SK-N-SH treated with all-trans-retinoic acid at 6 μM for 48 hours (cell line): ENCODE measurements around the gene ALS2.

Experiments
- ATAC-seq: fragments of 200-7000 bp; cut with Tn5 transposase; 3 replicates; pipeline ENCODE4 v1.9.1; 2020; ENCODE audit warnings: mild to moderate bottlenecking, moderate library complexity
- ARNTL ChIP-seq: fragments of 450-650 bp; formaldehyde crosslinking; IDR thresholded peaks from 2 replicates; pipeline ENCODE4 v1.5.0; 2020; ENCODE audit warnings: low read depth, mild to moderate bottlenecking, moderate library complexity, borderline replicate concordance
- BACH2 ChIP-seq: fragments of 250-450 bp; sonication (Bioruptor Pico); IDR thresholded peaks from 2 replicates; pipeline ENCODE4 v1.9.0; 2021; ENCODE audit warnings: mild to moderate bottlenecking, borderline replicate concordance
- CREB5 ChIP-seq: fragments of 250-450 bp; sonication (Bioruptor Pico); IDR thresholded peaks from 2 replicates; pipeline ENCODE4 v1.5.1; 2020; ENCODE audit warnings: low read depth, mild to moderate bottlenecking, moderate library complexity
- CSDC2 ChIP-seq: fragments of 250-450 bp; sonication (Bioruptor Pico); IDR thresholded peaks from 2 replicates; pipeline ENCODE4 v1.5.0; 2020; ENCODE audit warnings: mild to moderate bottlenecking, moderate library complexity
- CSRNP3 ChIP-seq: fragments of 250-450 bp; sonication (Bioruptor Pico); IDR thresholded peaks from 2 replicates; pipeline ENCODE4 v1.5.1; 2021; ENCODE audit warnings: mild to moderate bottlenecking, moderate library complexity
- ESRRG ChIP-seq: fragments of 250-450 bp; sonication (Bioruptor Pico); IDR thresholded peaks from 2 replicates; pipeline ENCODE4 v1.6.1; 2021; ENCODE audit warnings: mild to moderate bottlenecking
- GLIS3 ChIP-seq: fragments of 250-450 bp; sonication (Bioruptor Pico); IDR thresholded peaks from 2 replicates; pipeline ENCODE4 v1.5.0; 2020; ENCODE audit warnings: mild to moderate bottlenecking, moderate library complexity
- ISL1 ChIP-seq: fragments of 250-450 bp; sonication (Bioruptor Pico); IDR thresholded peaks from 2 replicates; pipeline ENCODE4 v2.1.2; 2022; ENCODE audit warnings: mild to moderate bottlenecking, moderate library complexity
- OSR1 ChIP-seq: fragments of 250-450 bp; sonication (Bioruptor Pico); IDR thresholded peaks from 2 replicates; pipeline ENCODE4 v1.8.0; 2022; ENCODE audit warnings: moderate library complexity, mild to moderate bottlenecking, inconsistent platforms
- POU6F1 ChIP-seq: fragments of 250-450 bp; sonication (Bioruptor Pico); IDR thresholded peaks from 2 replicates; pipeline ENCODE4 v1.8.0; 2021; ENCODE audit warnings: low read depth, mild to moderate bottlenecking, moderate library complexity, borderline replicate concordance
- PPARA ChIP-seq: fragments of 250-450 bp; sonication (Bioruptor Pico); IDR thresholded peaks from 2 replicates; pipeline ENCODE4 v1.5.0; 2020; ENCODE audit warnings: mild to moderate bottlenecking, borderline replicate concordance
- RARB ChIP-seq: fragments of 250-450 bp; sonication (Bioruptor Pico); IDR thresholded peaks from 2 replicates; pipeline ENCODE4 v1.8.0; 2021; ENCODE audit warnings: mild to moderate bottlenecking, moderate library complexity
- SNAI2 ChIP-seq: fragments of 250-450 bp; sonication (Bioruptor Pico); IDR thresholded peaks from 2 replicates; pipeline ENCODE4 v1.5.0; 2020; ENCODE audit warnings: mild to moderate bottlenecking, moderate library complexity
- TCF4 ChIP-seq: fragments of 250-450 bp; sonication (Bioruptor Pico); IDR thresholded peaks from 2 replicates; pipeline ENCODE4 v1.8.0; 2021; ENCODE audit warnings: mild to moderate bottlenecking, moderate library complexity, borderline replicate concordance
- TOX ChIP-seq: fragments of 250-450 bp; sonication (Bioruptor Pico); IDR thresholded peaks from 2 replicates; pipeline ENCODE4 v1.8.0; 2021; ENCODE audit warnings: mild to moderate bottlenecking, moderate library complexity, borderline replicate concordance
- TSHZ2 ChIP-seq: fragments of 250-450 bp; sonication (Bioruptor Pico); IDR thresholded peaks from 2 replicates; pipeline ENCODE4 v1.5.0; 2020; ENCODE audit warnings: mild to moderate bottlenecking, moderate library complexity
- ZC3H10 ChIP-seq: fragments of 250-450 bp; sonication (Bioruptor Pico); IDR thresholded peaks from 2 replicates; pipeline ENCODE4 v1.5.1; 2021; ENCODE audit warnings: mild to moderate bottlenecking, moderate library complexity
- ZFP3 ChIP-seq: fragments of 250-450 bp; sonication (Bioruptor Pico); IDR thresholded peaks from 2 replicates; pipeline ENCODE4 v1.5.0; 2020; ENCODE audit warnings: mild to moderate bottlenecking, moderate library complexity
- ZFP30 ChIP-seq: fragments of 450-650 bp; formaldehyde crosslinking; IDR thresholded peaks from 2 replicates; pipeline ENCODE4 v1.5.0; 2022; ENCODE audit warnings: mild to moderate bottlenecking, moderate library complexity
- ZNF565 ChIP-seq: fragments of 450-650 bp; formaldehyde crosslinking; conservative IDR thresholded peaks from 2 replicates; pipeline ENCODE4 v1.5.0; 2020; ENCODE audit warnings: low read depth, mild to moderate bottlenecking, moderate library complexity
- ZNF70 ChIP-seq: fragments of 450-650 bp; formaldehyde crosslinking; IDR thresholded peaks from 2 replicates; pipeline ENCODE4 v1.5.0; 2020; ENCODE audit warnings: mild to moderate bottlenecking, moderate library complexity
- ZNF8 ChIP-seq: fragments of 450-650 bp; formaldehyde crosslinking; IDR thresholded peaks from 2 replicates; pipeline ENCODE4 v1.5.0; 2020; ENCODE audit warnings: mild to moderate bottlenecking, moderate library complexity

ALS2 gene

GRCh38 chr2:201746551-201746950, 34.2 kb downstream of the ALS2 start (continued):
- TF ChIP-seq ZFP3 (CRISPR knock-in tag), result no peak
- TF ChIP-seq PPARA (CRISPR knock-in tag), result no peak
- no peak for TF ChIP-seq OSR1 (CRISPR knock-in tag)
- TF ChIP-seq, all 23 proteins: peak for 0

GRCh38 chr2:201735486-201735885, 45.2 kb downstream of the ALS2 start:
- TF ChIP-seq GLIS3 (CRISPR knock-in tag) (no peak), SNAI2 (CRISPR knock-in tag) (no peak), ZC3H10 (CRISPR knock-in tag) (no peak), OSR1 (CRISPR knock-in tag) (no peak), ARNTL (CRISPR knock-in tag) (no peak), BACH2 (CRISPR knock-in tag) (no peak), CREB5 (no peak), ZNF8 (CRISPR knock-in tag) (no peak), RARB (CRISPR knock-in tag) (no peak), ESRRG (no peak), ZFP30 (CRISPR knock-in tag) (no peak), TOX (CRISPR knock-in tag) (no peak), TSHZ2 (CRISPR knock-in tag) (no peak), POU6F1 (CRISPR knock-in tag) (no peak), ZNF565 (CRISPR knock-in tag) (no peak)
- no peak for ATAC-seq

- ATAC-seq, result no peak
- TF ChIP-seq ZNF565 (CRISPR knock-in tag) (no peak), SNAI2 (CRISPR knock-in tag) (no peak), PPARA (CRISPR knock-in tag) (no peak), TCF4 (no peak)
Measured at GRCh38 chr2:201734111-201734510, 46.6 kb downstream of the ALS2 start.

GRCh38 chr2:201733544-201733943, 47.2 kb downstream of the ALS2 start:
- no peak for ATAC-seq
- no peak for TF ChIP-seq ZNF8 (CRISPR knock-in tag)
- no peak for TF ChIP-seq CSDC2 (CRISPR knock-in tag)
- TF ChIP-seq ZNF70, result no peak
- TF ChIP-seq ESRRG, result no peak
- no peak for TF ChIP-seq CSRNP3
- TF ChIP-seq GLIS3 (CRISPR knock-in tag), result no peak
- TF ChIP-seq POU6F1 (CRISPR knock-in tag), result no peak
- no peak for TF ChIP-seq TSHZ2 (CRISPR knock-in tag)
- TF ChIP-seq ZFP3 (CRISPR knock-in tag), result no peak
- TF ChIP-seq ISL1 (CRISPR knock-in tag), result no peak
- TF ChIP-seq PPARA (CRISPR knock-in tag), result no peak
- no peak for TF ChIP-seq CREB5
- no peak for TF ChIP-seq OSR1 (CRISPR knock-in tag)
- TF ChIP-seq TCF4, result no peak
- no peak for TF ChIP-seq TOX (CRISPR knock-in tag)
- TF ChIP-seq ZNF565 (CRISPR knock-in tag), result no peak
- TF ChIP-seq ARNTL (CRISPR knock-in tag), result no peak
- TF ChIP-seq RARB (CRISPR knock-in tag), result no peak
